ENCODE measurements around the gene ERC1. TPM values are rescaled to one million over a fixed set of nuclear protein-coding genes. Genes with fewer than 3 reads are reported as not detected.

Gene ERC1
- total and polyA plus RNA-seq, 9 of the 15 experiments (the other 6 are each of a cell fraction or from before 2014, with no cell fraction given) = 0.74 to 11.8 (median 4.8) TPM

- TF ChIP-seq, protein P1, sequence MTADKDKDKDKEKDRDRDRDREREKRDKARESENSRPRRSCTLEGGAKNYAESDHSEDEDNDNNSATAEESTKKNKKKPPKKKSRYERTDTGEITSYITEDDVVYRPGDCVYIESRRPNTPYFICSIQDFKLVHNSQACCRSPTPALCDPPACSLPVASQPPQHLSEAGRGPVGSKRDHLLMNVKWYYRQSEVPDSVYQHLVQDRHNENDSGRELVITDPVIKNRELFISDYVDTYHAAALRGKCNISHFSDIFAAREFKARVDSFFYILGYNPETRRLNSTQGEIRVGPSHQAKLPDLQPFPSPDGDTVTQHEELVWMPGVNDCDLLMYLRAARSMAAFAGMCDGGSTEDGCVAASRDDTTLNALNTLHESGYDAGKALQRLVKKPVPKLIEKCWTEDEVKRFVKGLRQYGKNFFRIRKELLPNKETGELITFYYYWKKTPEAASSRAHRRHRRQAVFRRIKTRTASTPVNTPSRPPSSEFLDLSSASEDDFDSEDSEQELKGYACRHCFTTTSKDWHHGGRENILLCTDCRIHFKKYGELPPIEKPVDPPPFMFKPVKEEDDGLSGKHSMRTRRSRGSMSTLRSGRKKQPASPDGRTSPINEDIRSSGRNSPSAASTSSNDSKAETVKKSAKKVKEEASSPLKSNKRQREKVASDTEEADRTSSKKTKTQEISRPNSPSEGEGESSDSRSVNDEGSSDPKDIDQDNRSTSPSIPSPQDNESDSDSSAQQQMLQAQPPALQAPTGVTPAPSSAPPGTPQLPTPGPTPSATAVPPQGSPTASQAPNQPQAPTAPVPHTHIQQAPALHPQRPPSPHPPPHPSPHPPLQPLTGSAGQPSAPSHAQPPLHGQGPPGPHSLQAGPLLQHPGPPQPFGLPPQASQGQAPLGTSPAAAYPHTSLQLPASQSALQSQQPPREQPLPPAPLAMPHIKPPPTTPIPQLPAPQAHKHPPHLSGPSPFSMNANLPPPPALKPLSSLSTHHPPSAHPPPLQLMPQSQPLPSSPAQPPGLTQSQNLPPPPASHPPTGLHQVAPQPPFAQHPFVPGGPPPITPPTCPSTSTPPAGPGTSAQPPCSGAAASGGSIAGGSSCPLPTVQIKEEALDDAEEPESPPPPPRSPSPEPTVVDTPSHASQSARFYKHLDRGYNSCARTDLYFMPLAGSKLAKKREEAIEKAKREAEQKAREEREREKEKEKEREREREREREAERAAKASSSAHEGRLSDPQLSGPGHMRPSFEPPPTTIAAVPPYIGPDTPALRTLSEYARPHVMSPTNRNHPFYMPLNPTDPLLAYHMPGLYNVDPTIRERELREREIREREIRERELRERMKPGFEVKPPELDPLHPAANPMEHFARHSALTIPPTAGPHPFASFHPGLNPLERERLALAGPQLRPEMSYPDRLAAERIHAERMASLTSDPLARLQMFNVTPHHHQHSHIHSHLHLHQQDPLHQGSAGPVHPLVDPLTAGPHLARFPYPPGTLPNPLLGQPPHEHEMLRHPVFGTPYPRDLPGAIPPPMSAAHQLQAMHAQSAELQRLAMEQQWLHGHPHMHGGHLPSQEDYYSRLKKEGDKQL (CRISPR knock-in tag; IDR thresholded peaks at IDR 0.05; ENCODE audit: borderline replicate concordance) = no peak
- TF ChIP-seq GABPB1 (CRISPR knock-in tag; IDR thresholded peaks at IDR 0.05) (no peak), MTA1 (IDR thresholded peaks at IDR 0.05; ENCODE audit: borderline replicate concordance) (no peak), MGA (IDR thresholded peaks at IDR 0.05) (no peak), U2AF1 (optimal IDR thresholded peaks at IDR 0.05; ENCODE audit: low read depth, low read length) (no peak)
- TF ChIP-seq, protein P2, sequence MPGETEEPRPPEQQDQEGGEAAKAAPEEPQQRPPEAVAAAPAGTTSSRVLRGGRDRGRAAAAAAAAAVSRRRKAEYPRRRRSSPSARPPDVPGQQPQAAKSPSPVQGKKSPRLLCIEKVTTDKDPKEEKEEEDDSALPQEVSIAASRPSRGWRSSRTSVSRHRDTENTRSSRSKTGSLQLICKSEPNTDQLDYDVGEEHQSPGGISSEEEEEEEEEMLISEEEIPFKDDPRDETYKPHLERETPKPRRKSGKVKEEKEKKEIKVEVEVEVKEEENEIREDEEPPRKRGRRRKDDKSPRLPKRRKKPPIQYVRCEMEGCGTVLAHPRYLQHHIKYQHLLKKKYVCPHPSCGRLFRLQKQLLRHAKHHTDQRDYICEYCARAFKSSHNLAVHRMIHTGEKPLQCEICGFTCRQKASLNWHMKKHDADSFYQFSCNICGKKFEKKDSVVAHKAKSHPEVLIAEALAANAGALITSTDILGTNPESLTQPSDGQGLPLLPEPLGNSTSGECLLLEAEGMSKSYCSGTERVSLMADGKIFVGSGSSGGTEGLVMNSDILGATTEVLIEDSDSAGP (CRISPR knock-in tag; IDR thresholded peaks at IDR 0.05) = no peak
Observed at GRCh38 chr12:1293901-1294300, 302.9 kb downstream of the ERC1 start (continued).

All from K562 (cell line).